ENCODE measurements around the gene CTNNA3.
"Not testable (repeated sequence)": the region's sequence is repeated elsewhere in the genome, so short reads cannot be mapped to it uniquely, and the experiment has no call there.

CTNNA3 gene

DNA sequence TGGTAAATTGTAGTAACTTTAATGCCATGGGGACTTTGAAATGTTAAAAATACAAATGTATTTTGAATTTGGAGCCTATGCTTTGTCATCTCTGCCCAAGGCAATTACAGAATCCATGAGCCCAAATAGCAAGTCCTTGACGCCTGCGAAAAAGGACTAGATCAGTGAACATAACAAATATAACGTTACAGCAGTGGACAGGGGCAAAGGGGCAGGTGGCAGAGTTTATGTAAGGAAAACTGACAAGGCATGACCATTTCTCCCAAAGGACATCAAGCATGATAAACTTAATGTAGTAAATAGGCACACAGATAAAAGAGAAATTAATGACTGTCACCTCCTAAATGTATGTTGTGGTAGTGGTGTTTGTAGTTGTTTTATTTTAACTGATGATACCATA lies 473.1 kb downstream of the CTNNA3 start:
- Histone ChIP-seq H3K4me1 (ENCODE audit: insufficient read depth, low read length) (no peaks in the 10 kb centered on the region), H3K36me3 (ENCODE audit: insufficient read depth, low read length) (no peaks in the 10 kb centered on the region), H3K9me3 (ENCODE audit: control insufficient read depth, insufficient read depth, low read length) (no peaks in the 10 kb centered on the region), H3K9ac (ENCODE audit: low read depth, low read length) (no peak overlapping the region)

DNA sequence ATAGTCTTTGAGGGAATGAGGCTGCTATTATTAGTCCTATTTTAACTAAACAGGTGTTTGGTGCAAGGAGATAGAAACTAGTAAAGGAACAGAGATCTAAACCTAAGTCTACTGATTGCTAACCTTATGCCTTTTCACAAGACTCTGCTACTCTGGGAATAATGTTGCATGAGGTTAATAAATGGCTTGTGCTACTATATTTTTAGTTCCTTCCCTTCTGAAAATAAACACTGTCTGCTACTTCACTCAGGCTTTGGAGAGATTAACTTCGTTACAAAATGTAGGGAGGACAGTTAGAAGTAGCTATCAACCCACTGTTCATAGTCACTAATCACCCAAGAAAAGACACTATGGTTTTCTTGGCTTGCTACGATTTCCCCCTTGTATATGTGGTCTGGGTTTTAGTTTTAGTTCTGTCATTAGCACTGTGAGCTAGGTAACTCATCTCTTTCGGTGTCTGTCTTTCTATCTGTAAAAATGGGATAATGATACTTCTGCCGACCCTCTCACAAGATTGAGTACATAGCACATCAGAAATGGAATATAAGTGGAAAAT lies 474.0 kb downstream of the CTNNA3 start:
- no peak overlapping the region for H3K9ac ChIP-seq (ENCODE audit: low read depth, low read length)
- H3K9me3 ChIP-seq (ENCODE audit: control insufficient read depth, insufficient read depth, low read length), result no peaks in the 10 kb centered on the region
- no peaks in the 10 kb centered on the region for H3K36me3 ChIP-seq (ENCODE audit: insufficient read depth, low read length)
- H3K4me1 ChIP-seq (ENCODE audit: insufficient read depth, low read length), result no peaks in the 10 kb centered on the region

DNA sequence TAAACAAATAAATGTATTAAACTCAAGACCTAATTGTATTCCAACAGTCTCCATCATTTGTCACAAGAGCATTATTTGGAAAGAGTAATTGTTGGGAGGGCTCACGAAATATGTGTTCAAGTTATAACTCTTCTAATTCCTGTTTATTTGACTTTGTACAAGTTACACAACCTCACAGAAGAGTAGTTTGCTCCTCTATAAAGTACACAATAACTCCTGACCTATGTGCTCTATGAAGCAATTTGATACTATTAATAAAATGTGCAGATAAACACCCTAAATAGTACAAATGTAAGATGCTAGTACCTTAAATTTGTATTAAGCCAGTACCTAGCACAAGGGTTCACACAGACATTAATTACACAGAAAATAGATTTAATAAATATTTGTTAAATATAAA lies 484.3 kb downstream of the CTNNA3 start:
- H3K4me1 ChIP-seq (ENCODE audit: insufficient read depth, low read length), result no peaks in the 10 kb centered on the region
- no peaks in the 10 kb centered on the region for H3K36me3 ChIP-seq (ENCODE audit: insufficient read depth, low read length)
- H3K9ac ChIP-seq (ENCODE audit: low read depth, low read length), result no peak overlapping the region
- H3K9me3 ChIP-seq (ENCODE audit: control insufficient read depth, insufficient read depth, low read length), result no peaks in the 10 kb centered on the region

DNA sequence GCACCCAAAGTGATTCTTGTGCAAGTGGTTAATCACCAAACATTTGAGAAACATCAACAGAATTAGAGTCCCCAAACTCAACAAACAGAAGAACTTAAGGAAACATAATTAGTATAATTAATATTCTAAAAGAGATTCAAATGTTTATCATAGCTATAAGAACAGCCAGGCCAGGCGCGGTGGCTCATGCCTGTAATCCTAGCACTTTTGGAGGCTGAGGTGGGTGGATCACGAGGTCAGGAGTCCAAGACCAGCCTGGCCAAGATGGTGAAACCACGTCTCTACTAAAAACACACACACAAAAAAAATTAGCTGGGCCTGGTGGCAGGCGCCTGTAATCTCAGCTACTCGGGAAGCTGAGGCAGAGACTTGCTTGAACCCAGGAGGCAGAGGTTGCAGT lies 488.1 kb downstream of the CTNNA3 start:
- not testable (repeated sequence) for H3K4me1 ChIP-seq (ENCODE audit: insufficient read depth, low read length); H3K9me3 ChIP-seq (ENCODE audit: control insufficient read depth, insufficient read depth, low read length); H3K36me3 ChIP-seq (ENCODE audit: insufficient read depth, low read length); H3K9ac ChIP-seq (ENCODE audit: low read depth, low read length)

DNA sequence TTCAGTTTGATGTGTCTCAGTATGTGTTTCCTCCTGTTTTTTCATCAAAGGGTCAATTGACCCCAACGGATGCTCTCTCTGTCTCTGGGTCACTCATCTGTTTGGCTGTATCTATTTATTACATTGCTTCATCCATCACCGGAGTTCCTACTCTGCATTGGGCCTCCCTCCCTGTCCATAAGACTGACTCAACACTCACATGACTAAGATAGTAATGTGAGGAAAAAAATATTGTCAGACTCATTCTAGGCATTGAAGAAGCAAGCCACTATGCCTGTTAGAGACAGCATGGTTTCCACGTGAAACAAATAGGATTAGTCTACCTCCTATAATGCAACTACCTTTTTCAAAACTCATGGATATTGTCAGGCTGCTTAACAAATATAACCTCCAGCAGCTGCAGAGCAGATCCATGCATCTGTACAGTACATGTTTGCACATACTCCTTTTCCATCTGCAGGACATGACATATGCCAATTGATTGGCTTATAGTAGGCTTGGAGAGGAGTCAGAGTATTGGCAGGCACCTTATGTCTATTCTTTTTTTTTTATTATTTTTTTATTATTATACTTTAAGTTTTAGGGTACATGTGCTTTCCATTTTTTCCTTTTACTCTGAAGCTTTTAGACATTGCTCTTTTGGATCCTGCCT lies 495.0 kb downstream of the CTNNA3 start:
- H3K36me3 ChIP-seq (ENCODE audit: insufficient read depth, low read length), result no peaks in the 10 kb centered on the region
- H3K9ac ChIP-seq (ENCODE audit: low read depth, low read length), result no peak overlapping the region
- no peaks in the 10 kb centered on the region for H3K9me3 ChIP-seq (ENCODE audit: control insufficient read depth, insufficient read depth, low read length)
- H3K4me1 ChIP-seq (ENCODE audit: insufficient read depth, low read length), result no peaks in the 10 kb centered on the region

DNA sequence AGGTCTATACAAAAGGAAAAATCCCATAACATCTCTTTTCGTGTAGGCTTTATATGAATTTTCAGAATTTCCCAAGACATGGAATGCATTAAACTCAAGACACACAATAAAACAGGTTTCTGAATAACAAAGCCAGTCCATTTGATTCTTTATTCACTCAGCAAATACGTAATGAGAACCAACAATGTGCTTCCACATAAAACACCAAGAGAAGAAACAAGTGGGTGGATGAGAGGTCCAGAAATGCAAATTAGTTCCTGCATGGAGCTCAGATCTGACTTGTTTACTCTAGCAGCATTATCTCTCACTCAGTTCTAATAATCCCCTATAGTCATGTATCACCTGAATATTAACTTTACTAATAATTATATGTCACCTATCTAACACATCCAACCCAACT lies 520.6 kb downstream of the CTNNA3 start:
- Histone ChIP-seq H3K9me3 (ENCODE audit: control insufficient read depth, insufficient read depth, low read length) (no peaks in the 10 kb centered on the region), H3K36me3 (ENCODE audit: insufficient read depth, low read length) (no peaks in the 10 kb centered on the region), H3K4me1 (ENCODE audit: insufficient read depth, low read length) (no peaks in the 10 kb centered on the region), H3K9ac (ENCODE audit: low read depth, low read length) (no peak overlapping the region)

DNA sequence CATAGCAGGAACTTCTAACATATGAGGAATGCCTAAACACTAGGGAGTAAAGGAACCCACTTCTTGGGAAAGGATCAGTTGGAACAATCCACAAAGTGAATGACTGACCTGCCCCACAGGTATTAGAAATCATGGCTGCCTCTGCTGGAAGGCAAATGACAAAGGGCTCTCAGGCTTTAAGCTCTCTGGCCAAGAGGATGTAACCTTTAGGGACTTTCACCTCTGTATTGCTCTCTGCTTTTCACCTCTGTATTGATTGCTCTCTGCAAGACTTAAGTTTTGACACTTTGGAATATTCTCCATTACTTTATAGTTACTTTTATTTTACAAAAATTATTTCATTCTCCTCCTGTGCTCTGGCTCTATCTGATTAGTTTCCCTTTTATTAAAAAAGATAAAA lies 522.2 kb downstream of the CTNNA3 start:
- H3K4me1 ChIP-seq (ENCODE audit: insufficient read depth, low read length), result no peaks in the 10 kb centered on the region
- H3K9me3 ChIP-seq (ENCODE audit: control insufficient read depth, insufficient read depth, low read length), result no peaks in the 10 kb centered on the region
- H3K36me3 ChIP-seq (ENCODE audit: insufficient read depth, low read length), result no peaks in the 10 kb centered on the region
- H3K9ac ChIP-seq (ENCODE audit: low read depth, low read length), result no peak overlapping the region

DNA sequence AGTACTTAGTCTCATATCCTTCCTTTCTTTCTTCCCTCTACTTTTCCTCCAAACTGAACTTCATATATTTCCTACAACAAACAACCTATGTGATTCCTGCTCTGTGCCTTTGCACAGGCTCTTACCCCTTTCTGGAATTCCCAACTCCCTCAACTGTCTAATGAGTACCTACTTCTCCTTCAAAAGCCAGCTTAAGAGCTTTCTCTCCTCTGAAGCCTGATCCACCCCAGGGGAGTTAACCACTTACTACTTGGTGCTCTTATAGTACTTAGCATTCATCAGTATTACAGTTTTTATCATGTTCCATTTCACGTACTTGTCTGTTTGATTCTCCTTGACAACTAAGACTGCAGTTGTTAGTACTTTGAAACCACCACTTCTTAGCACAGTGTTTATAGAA lies 524.0 kb downstream of the CTNNA3 start:
- H3K9me3 ChIP-seq (ENCODE audit: control insufficient read depth, insufficient read depth, low read length), result no peaks in the 10 kb centered on the region
- no peaks in the 10 kb centered on the region for H3K36me3 ChIP-seq (ENCODE audit: insufficient read depth, low read length)
- no peaks in the 10 kb centered on the region for H3K4me1 ChIP-seq (ENCODE audit: insufficient read depth, low read length)
- no peak overlapping the region for H3K9ac ChIP-seq (ENCODE audit: low read depth, low read length)

DNA sequence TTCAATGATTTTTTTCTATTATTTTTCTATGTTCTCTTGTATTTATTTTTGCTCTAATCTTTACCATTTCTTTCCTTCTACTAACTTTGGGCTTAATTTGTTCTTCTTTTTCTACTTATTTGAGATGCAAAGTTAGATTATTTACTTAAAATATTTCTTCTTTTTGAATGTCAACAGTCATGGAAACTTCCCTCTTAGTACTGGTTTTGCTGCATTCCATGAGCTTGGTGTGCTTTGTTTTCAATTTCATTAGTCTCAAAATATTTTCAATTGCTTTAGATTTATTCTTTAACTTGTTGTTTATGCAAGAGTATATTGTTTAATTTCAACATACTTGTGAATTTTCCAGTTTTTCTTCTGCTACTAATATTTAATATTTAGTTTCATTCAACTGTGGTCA lies 539.8 kb downstream of the CTNNA3 start:
- H3K4me1 ChIP-seq (ENCODE audit: insufficient read depth, low read length), result no peaks in the 10 kb centered on the region
- no peak overlapping the region for H3K9ac ChIP-seq (ENCODE audit: low read depth, low read length)
- no peaks in the 10 kb centered on the region for H3K9me3 ChIP-seq (ENCODE audit: control insufficient read depth, insufficient read depth, low read length)
- no peaks in the 10 kb centered on the region for H3K36me3 ChIP-seq (ENCODE audit: insufficient read depth, low read length)

DNA sequence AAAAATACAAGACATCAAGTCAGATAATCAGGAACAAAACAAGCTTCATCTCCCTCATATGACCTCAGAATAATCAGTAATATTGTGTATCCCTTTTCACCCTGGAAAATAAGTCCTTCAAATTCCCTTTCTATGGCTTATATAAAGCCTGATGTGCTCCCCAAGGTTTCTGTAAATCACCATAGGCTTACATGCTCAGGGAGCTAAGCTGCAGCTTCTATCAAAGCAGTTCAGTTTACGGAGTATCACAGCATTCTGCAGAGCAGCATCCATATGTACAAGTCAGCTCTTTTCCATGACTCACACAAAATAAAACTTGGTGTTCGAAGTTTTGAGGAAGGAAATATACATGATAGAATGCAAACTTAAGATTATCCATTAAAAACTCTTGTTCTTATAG lies 544.5 kb downstream of the CTNNA3 start:
- no peaks in the 10 kb centered on the region for H3K9me3 ChIP-seq (ENCODE audit: control insufficient read depth, insufficient read depth, low read length)
- H3K4me1 ChIP-seq (ENCODE audit: insufficient read depth, low read length), result no peaks in the 10 kb centered on the region
- no peaks in the 10 kb centered on the region for H3K36me3 ChIP-seq (ENCODE audit: insufficient read depth, low read length)
- no peak overlapping the region for H3K9ac ChIP-seq (ENCODE audit: low read depth, low read length)

DNA sequence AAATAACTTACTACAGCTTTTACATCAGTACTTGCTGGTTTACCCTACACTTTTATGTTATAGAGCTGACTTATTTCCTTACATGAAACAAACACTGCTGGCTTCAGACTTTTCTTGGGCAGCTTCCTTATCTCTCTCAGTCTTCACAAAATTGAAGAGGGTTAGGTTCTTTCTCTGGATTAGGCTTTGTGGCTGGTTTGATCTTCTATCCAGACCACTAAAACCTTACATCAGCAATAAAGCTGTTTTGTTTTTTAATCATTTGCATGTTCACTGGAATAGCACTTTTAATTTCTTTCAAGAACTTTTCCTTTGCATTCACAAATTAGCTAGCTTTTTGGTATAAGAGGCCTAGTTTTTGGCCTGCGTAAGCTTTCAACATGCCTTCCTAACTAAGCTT lies 551.5 kb downstream of the CTNNA3 start:
- Histone ChIP-seq H3K9ac (ENCODE audit: low read depth, low read length) (no peak overlapping the region), H3K36me3 (ENCODE audit: insufficient read depth, low read length) (no peaks in the 10 kb centered on the region), H3K4me1 (ENCODE audit: insufficient read depth, low read length) (peaks cover 5% of the 10 kb centered on the region; the same call in 1 of the 2 replicates), H3K9me3 (ENCODE audit: control insufficient read depth, insufficient read depth, low read length) (no peaks in the 10 kb centered on the region)

DNA sequence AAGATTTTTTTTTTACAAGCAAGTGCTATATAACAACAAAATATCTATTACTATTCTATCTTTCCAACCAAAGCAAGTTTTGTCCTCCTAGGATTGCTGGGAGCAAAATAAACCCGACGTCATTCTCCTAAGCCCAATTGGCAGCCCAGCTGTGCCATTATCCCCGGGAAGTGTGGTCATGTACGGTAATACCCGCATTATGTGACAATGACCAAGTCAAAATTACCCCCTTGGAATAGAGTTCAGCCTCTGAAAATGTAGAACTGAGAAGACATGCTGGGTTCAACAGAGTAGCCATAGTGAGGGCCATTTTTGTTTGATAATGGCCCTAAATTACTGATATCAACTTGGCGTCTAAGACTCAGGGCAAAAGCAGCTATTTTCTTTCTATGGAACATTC lies 554.7 kb downstream of the CTNNA3 start:
- Histone ChIP-seq H3K36me3 (ENCODE audit: insufficient read depth, low read length) (no peaks in the 10 kb centered on the region), H3K4me1 (ENCODE audit: insufficient read depth, low read length) (peaks cover 5% of the 10 kb centered on the region; the same call in 1 of the 2 replicates), H3K9ac (ENCODE audit: low read depth, low read length) (no peak overlapping the region)

DNA sequence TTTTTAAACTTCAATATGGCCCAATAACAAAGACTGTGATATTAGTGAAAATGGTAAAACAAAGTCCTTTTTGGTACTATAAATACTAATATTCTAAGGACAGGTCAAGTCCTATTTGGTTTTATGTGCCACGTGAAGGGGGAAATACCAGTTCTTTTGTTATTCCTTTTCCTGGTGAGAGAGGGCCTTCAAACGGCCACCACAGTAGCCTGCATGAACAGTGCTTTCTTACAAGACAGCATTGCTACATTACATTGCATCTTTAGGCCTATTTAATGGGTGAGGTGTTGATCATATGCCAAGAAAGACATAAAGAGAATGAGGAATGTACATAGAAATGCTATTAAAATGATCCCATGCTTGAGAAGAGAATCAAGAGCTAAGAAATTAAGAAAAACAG lies 555.4 kb downstream of the CTNNA3 start:
- H3K9ac ChIP-seq (ENCODE audit: low read depth, low read length), result no peak overlapping the region
- H3K4me1 ChIP-seq (ENCODE audit: insufficient read depth, low read length), result peaks cover 5% of the 10 kb centered on the region; the same call in 1 of the 2 replicates
- H3K9me3 ChIP-seq (ENCODE audit: control insufficient read depth, insufficient read depth, low read length), result no peaks in the 10 kb centered on the region
- no peaks in the 10 kb centered on the region for H3K36me3 ChIP-seq (ENCODE audit: insufficient read depth, low read length)

More for the DNA sequence above, 554.7 kb downstream of the CTNNA3 start:
- H3K9me3 ChIP-seq (ENCODE audit: control insufficient read depth, insufficient read depth, low read length), result no peaks in the 10 kb centered on the region

DNA sequence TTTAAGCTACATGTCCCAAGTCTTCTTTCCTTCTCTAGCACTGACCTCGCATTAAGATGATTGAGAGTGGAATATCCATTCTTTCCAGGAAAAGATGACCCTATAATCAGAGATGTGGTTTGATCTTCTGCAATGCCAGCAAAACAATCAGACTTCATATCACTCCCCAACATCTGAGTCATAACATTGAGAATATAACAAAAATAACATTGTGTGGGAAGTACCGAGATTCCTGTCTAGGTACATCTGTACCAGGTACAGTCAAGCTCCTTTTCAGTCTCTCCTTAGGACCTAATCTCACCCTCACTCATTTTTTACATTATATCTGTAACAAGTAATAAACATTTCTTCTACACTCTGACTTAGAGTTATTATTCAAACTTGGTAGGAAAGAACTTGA lies 568.6 kb downstream of the CTNNA3 start:
- Histone ChIP-seq H3K36me3 (ENCODE audit: insufficient read depth, low read length) (no peaks in the 10 kb centered on the region), H3K9me3 (ENCODE audit: control insufficient read depth, insufficient read depth, low read length) (no peaks in the 10 kb centered on the region), H3K4me1 (ENCODE audit: insufficient read depth, low read length) (no peaks in the 10 kb centered on the region), H3K9ac (ENCODE audit: low read depth, low read length) (no peak overlapping the region)

DNA sequence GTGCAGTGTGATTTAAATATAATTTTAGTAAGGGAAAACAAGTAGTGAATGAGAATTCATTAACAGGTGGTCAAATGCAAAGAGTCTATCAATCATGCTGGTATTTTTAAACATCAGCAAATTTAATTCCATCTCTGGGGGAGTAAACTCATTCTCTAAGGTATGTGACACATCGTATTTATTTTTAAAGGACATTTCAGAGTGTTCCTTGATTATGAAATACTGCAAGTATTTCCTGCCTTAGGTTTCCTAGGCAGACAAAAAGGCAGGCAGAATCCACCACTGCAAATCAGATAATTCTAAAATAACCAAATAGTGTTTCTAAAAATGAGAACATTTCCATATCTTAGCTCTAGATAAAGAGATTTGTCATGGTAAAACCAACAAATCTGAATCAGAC lies 576.3 kb downstream of the CTNNA3 start:
- Histone ChIP-seq H3K9me3 (ENCODE audit: control insufficient read depth, insufficient read depth, low read length) (no peaks in the 10 kb centered on the region), H3K4me1 (ENCODE audit: insufficient read depth, low read length) (no peaks in the 10 kb centered on the region), H3K36me3 (ENCODE audit: insufficient read depth, low read length) (no peaks in the 10 kb centered on the region), H3K9ac (ENCODE audit: low read depth, low read length) (no peak overlapping the region)

All from ES-I3 (cell line).